NCI-H146 (cell line): ENCODE results near the gene SLC19A1.
A peak's percentile ranks its signal among the peaks of the same experiment; 100 is the strongest.

Source experiments
- DNase-seq: peaks from one replicate; lab custom pipeline; 2025; lab: John Stamatoyannopoulos, UW

SLC19A1 gene

DNA sequence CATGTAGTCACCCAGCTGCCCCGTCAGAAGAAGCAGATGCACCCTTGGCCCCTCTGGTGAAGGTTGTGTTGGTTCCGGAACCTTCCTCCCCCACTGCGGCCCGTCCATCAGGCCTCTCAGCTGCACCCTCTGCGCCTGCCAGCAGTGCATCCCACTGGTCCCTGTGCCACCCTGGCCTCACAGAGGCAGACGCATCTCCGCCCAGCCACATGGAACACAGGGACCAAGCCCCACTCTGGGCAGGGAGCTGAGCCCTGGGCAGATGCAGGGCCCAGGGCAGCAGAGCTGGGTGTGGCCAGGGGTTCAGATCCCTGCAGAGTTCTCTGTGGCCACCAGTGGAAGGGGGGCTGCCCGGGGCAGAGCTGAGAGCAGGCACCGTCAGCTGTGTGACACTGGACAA, 50.6 kb downstream of the SLC19A1 start:
- DNase-seq = no peak

DNA sequence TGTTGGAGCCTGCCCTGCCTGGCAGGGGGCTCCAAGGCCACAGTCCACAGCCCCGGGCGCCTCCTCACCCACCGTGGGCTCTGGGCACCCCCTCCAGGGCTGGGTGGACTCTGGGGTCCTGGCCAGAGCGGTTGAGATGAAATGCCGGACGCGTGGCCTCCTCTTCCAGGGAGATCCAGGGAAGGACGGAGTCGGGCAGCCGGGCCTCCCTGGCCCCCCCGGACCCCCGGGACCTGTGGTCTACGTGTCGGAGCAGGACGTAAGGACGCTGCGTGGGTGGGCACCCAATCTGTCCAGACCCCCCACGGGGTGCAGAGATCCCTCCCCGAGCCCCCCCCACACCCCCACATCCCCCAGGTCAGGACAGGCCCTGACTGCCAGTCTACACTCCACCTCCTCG, 51.2 kb downstream of the SLC19A1 start:
- no peak for DNase-seq

DNA sequence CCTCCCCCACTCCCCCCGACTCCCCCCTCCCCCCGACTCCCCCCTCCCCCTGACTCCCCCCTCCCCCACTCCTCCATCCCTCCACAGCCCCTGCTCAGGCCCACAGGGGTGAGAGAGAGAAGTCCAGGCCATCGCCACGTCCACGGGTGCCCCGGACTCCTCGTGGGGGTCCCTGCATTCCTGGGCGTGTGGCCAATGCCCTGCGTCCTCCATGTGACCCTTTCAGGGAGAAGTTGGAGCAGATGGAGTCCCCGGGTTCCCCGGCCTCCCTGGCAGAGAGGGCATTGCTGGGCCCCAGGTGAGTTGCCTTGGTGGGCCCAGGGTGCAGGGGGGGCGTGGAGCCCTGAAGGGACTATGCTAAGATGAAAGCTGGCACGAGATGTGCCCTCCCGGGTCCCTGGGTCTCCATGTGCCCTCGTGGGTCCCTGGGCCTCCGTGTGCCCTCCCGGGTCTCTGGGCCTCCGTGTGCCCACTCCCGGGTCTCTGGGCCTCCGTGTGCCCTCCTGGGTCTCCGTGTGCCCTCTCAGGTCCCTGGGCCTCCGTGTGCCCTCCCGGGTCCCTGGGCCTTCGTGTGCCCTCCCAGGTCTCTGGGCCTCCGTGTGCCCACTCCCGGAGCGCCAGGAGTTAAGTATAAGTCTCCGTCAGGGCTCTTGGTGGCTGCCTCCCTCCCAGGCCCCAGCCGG, 52.0 kb downstream of the SLC19A1 start:
- no peak for DNase-seq

DNA sequence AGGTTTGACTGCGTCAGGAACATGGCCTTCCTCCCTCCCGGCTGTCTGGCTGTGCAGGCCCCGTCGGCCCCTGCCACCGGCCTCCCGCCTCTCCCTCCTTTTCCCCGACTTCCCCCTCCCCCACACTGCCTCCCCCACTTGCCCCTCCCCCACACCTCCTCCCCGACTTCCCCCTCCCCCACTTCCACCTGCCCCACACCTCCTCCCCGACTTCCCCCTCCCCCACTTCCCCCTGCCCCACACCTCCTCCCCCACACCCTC, 52.6 kb downstream of the SLC19A1 start:
- DNase-seq = no peak

DNA sequence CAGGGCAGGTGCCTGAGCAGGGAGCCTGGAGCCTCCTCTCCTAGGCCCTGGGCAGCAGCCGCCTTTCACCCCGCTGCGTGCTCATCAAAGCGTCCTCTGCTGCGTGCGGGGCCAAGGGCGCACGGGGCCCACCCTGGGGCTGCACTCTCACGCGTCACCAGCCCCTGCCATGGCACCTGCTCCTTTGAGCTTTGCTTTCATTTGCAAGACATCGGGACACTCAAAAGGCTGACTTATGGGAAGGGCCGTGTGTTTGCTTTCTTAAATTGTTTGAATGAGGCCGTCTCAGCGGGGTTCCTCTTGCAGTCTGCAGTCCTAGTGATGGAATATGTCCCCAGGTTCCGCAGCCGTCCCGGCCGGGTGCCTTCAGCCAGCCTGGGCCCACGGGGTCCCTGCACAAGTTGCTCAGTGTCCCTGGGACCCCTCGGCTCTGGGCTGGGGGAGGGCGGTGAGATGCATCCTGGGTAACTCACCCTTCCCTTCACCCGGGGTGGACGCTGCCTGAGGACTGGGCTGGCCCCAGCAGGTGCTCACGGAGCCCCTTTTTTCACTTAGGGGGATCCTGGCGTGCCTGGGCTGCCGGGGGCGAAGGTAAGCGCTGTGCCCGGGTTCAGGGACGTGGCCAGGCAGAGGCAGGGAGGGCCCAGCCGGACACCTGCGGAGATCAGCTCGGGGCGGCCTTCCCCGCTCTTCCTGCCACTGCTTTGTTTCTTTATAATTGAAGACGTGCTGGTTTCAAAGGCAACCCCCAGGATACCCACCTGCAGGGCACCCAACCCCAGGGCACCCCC, 53.1 kb downstream of the SLC19A1 start:
- peak; percentile 30 for DNase-seq

DNA sequence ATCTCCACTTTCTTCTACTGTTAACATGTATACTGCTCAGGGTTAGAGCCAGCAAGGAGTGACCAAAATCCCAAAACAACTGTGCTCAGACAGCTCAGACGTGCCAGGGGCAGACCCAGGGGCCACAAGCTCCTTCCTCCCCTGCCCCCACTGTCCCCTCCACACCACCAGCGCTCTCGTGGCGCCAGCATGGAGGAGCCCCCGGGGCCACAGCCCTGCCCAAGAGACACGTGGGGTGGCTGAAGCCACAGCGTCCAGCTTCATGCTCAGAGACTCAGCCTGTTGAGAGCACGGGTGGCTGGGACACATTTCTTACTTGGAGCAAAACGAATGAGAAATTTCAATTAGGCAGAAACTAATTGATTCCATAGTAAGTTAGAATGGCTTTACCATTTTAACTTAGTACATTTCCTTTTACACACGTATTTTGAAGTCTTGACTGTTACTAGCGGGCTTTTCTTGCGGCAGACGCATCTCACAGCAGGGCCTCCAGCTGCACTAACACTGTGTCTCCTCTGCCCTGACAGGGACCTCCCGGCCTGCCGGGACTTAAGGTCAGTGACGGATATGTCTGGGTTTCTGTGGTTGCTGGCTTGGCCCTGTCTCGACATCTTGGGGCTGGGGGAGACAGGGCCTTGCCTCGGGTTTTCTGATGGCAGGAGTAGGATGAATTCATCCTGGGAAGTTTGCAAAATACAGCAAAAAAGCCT, 54.2 kb downstream of the SLC19A1 start:
- no peak for DNase-seq

DNA sequence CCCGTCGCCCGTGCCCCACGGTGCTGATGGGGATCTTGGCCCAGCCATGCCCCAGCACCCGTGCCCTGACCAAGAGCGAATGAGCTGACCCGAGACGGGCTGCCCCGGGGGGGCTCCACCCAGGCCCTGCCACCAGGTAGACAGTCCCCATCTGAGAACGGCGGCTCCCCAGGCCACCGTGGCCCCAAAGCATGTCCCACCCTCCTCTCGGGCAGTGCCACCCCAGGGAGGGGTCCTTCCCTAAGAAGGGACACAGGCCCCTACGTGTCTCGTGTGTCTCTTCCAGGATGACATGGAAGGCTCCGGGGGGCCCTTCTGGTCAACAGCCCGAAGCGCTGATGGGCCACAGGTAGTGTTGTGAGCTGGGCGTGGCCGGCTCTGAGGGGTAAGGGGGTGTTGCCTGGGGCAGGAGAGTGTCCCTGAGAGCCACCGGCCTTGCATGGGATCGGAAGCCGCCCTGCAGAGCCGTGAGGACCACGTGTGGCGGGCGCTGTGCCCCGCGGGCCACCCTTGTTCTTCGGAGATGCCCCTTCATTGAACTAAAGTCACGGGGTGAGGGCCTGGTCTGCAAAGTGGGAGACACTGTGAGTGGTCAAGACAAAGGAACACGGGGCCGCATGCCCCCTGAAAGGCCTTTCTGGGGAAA, 55.0 kb downstream of the SLC19A1 start:
- no peak for DNase-seq

DNA sequence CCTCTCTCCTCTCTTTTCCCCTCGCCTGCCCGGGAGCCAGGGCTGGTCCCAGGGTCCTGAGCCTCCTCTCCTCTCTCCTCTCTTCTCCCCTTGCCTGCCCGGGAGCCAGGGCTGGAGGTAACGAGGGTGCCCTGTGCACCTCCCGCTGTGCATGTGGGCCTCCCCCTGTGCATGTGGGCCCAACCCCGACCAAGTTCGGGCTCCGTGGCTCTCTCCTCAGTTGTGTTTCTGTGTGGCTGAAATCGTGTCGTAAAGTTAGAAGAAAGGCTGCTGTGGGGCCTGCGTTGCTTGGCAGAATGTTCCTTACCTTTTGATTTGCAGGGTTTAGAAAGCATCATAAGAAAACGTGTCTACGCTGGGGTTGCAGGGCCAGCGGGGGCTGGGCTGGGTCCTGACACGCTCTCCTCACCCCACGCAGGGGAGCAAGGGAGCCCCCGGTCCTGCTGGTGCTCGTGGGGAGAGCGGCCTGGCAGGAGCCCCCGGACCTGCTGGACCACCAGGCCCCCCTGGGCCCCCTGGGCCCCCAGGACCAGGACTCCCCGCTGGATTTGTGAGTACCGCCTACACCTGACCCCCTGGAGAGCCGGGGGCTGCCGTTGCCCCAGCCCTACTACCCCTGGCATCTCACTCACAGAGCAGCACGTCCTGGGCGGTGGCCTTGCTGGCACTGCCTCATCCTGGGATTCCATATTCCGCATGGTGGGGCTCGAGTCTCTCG, 55.6 kb downstream of the SLC19A1 start:
- no peak for DNase-seq

DNA sequence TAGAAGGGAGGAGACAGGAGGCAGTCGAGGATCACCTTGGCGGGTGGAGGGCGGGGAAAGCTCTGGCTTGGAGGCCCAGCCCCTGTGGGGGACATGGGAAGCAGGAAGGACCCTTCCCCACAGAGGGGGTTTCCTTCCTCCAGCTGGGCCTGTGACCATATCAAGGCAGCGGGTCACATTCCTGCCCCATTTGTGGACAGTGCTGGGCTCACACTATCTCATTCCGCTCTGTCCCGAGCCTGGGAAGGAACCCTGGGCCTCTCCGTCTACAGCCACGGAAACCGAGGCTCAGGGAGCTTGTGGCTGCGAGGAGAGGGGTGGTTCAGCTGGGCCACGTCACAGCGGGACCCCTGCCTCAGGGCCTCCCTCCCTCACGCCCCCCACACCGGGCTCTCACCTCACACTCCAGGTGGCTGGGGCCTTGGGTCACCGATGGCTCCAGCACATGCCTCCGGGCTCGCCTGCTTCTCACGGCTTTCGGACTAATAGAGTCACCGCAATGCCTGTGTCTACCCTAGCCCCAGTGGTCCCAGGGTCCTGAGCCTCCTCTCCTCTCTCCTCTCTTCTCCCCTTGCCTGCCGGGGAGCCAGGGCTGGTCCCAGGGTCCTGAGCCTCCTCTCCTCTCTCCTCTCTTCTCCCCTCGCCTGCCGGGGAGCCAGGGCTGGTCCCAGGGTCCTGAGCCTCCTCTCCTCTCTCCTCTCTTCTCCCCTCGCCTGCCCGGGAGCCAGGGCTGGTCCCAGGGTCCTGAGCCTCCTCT, 56.4 kb downstream of the SLC19A1 start:
- DNase-seq = no peak

DNA sequence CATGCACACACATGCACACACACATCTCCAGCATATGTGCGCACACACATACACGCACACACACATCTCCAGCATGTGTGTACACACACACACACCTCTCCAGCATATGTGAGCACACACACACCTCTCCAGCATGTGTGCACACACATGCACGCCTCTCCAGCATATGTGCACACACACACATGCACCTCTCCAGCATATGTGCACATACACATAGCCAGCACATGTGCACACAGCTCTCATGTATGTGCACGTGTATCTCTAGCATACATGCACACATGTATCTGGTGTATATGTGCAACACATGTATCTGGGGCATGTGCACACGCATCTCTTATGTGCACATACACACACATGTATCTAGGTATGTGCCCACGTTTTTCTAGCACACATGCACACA, 57.9 kb downstream of the SLC19A1 start:
- DNase-seq = no peak

DNA sequence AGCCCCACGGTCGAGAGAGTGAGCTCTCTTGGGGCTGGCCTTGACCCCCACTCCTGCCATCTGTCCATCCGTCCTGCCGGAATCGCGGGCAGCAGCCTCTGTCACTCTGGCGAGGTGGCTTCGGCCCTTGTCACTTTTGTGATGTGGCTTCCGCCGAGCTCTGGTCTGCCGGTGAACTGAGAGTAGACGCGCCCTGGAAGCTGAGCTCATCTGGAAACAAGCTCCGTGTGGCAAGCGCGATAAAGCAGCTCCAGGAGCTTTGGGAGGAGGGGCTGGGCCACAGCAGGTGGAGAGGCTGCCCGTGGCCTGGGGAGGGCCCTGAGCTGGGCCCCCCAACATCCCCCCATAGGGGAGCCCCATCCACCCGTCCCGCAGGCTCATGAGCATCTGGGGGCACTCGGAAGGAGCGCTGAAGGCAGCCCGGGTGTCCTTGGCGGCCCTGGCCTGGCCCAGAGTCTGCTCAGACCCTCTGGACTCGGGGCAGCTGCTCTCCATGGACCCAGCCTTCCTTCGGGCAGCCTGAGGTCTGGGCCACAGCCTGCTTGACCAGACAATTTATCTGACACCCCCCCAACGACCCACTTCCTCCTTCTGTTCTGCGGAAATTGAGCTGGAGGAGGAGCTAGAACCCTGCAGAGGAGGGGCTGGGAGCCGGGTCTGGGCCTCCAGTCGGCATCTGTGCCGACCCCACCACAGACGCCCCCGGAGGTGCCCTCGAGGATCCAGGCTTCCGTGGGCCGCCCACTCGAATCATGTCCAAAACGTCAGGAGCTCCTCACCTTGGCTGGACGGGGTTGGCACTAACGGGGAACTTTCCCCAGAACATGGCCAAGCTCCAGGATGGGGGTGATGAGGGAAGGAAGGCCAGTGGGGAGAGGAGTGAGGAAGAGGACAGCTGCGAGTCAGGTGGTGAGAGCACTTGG, 59.1 kb downstream of the SLC19A1 start:
- DNase-seq = no peak

DNA sequence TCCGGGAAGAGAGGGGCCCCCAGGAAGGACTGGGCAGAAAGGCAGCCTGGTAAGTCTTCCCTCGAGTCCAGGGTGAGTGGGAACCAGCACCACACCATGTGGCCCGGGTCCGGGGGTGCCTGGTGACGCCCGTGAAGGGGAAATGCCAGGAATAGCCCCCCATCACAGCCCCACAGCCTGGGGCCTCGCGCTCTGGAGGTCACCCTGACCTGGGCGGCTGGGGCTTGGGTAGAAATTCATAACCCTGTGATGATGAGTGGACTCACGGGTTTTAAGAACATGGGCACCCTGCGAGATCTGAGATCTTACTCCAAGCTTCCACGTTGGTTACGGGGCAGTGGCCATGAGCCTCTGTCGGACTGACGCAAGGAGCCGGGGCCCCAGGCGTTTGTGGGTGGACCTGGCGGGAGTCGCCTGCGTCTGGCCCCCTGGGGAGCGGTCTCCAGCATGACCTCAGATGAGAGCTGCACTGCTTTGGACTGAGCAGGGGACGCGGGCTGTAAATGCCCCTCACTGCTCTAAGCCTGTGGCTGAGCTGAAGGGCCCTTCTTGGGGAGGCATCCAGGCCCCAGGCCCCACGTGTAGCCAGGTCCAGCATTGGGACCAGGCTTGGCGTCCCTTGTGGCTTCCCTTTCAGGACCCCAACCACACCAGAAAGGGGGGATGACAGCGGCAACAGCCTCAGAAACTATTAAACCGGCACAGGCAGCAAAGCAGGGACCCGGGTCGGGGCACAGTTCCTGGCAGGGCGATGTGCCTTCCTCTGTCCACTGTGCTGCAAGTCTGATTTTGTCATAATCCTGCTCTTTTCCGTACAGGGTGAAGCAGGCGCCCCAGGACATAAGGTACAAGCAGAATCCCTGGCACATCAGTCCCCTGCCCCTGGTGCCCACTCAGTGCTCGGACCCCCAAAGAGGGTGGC, 60.0 kb downstream of the SLC19A1 start:
- DNase-seq = no peak

DNA sequence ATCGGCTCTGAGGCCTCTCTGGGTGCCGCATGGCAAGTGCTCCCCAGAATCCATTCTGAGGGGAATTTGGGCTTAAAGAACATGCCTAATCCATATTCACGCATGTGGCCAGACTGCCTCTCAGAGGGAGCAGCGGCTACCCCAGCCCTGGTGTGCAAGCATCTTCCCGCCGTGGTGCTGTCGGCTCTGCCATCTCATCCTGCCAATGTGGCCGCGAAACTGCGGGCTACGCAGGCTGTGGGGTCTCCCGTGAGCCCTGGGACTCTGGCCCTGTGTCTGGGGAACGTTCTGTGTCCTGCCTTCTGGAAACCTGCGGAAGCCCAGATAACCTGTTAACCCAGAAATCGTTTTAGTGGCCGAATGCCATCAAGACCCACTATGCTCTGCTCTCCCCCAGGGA, 60.7 kb downstream of the SLC19A1 start:
- DNase-seq = no peak

DNA sequence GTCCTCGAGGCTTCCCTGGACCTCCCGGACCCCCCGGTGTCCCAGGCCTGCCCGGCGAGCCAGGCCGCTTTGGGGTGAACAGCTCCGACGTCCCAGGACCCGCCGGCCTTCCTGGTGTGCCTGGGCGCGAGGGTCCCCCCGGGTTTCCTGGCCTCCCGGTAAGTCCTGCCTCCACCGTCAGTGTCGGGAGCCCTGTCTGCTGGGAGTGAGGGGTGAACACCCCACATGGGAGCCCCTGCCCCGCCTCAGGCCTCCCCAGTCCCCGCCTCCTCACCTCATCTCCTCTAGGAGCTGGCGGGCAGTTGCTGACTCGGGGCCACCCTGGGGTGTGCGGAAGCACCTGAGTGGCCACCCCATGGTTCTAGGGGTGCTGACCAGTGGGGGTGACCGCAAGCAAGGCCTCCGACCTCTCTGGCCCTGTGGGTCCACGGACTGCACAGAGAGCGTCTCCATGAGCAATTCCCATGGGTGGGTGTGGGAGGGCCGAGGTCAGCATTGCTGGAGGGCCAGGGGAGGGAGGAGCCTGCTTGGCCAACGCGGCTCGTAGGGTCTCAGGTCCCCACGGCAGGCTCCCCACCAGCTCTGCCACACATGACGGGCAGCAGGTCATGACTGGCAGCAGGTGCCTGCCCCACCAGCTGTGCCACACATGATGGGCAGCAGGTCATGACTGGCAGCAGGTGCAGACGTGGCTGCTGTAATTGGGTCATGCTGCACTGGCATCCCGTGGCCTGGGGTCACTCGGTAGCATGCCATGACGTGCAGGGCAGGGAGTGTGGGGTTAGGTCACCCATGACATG, 61.3 kb downstream of the SLC19A1 start:
- no peak for DNase-seq

DNA sequence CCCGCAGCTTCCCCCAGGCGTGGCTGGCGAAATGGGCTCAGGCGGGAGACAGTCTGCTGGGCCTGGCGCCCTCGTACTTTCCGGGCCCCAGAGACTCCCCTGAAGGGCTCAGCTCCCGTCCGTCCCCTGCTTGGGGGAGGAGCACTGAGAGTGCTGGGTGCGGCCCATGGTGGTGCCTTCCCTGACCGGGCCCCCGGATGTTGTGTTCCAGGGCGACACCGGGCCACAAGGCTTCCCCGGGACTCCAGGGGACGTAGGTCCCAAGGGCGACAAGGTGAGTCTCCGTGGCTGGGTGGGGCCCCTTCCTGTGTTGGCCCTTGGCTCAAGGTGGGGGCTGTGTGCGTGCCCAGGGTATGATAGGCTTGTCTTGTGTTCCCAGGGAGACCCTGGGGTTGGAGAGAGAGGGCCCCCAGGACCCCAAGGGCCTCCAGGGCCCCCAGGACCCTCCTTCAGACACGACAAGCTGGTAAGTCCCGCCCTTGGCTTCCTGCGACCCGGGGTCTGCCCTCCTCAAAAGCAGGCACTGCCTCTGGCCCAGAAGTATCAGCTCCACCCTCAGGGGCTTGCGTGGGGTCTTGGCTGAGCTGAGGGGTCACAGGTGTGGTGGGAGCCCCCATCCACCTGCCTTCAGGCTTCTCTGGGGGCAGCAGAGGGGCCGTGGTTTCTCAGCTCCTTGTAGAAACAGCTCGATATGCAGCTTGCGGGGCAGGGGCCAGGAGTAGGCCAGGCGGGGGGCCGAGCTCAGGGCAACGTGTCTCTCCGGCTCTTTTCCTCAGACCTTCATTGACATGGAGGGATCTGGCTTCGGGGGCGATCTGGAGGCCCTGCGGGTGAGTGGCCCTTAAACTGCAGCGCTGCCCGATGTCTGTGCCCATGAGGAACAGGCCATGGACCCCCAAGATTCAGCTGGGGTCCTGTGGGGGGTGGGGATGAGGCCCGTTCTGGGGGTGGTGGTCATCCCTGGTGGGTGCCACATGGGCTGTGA, 62.3 kb downstream of the SLC19A1 start:
- DNase-seq = no peak

DNA sequence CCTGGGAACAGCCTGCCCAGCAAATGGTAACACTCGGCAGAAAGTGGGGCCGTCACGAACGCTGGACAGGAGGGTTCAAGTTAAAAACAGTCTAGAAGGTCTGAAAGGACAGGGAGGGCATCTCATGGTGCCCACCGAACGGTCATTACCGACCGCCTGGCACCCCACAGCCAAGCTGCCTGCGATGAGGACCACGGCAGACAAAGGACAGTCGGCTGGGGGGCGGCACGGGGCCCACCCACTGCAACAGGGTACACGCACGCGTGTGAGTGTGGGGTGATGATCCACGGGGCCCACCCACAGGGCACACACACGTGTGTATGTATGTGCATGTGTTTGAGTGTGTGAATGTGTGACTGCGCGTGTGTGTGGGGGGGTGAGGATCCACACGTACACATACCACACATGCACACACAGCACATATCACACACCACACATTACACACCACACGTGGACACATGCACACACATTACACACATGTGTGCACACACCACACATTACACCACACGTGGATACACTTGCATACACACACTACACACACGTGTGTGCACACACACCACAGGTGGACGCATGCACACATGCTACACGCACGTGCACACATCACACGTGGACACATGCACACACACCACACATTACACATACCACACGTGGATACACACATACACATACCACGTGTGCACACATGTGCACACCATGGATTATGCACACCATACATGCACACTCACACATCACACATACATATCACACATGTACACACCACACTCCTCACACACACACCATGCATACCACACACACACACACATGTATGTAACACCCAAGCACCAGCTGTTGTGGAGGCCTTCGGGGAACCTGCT, 63.2 kb downstream of the SLC19A1 start:
- DNase-seq = no peak
